M059J (cell line): ENCODE measurements around the gene BACH2. TPM values are rescaled to one million over a fixed set of nuclear protein-coding genes. Genes with fewer than 3 reads are reported as not detected.
"Not testable (repeated sequence)": the region's sequence is repeated elsewhere in the genome, so short reads cannot be mapped to it uniquely, and the experiment has no call there.

Experiments used
- DNase-seq: peaks from one replicate; pipeline ENCODE4 v3.0.0-alpha.2; 2012; ENCODE audit warnings: low read depth
- total RNA-seq: library from RNA; depleted of rRNA; stranded (reverse); fragments of >200 nt; shearing (Covaris generic); gene quantifications from 2 replicates; pipeline ENCODE4 v1.2.3, GENCODE V29; 2014

Gene BACH2
- total RNA-seq, 1 experiment from 2014 or later, result 0.17 TPM

- no peak for DNase-seq
These were observed 169.0 kb downstream of the BACH2 start for GRCh38 chr6:90127595-90127994.

GRCh38 chr6:90126839-90127238 lies 169.8 kb downstream of the BACH2 start:
- DNase-seq, result no peak

- no peak for DNase-seq
These were observed 170.5 kb downstream of the BACH2 start for GRCh38 chr6:90126181-90126580.

GRCh38 chr6:90124874-90125510 lies 171.7 kb downstream of the BACH2 start:
- no peak for DNase-seq

- DNase-seq, result peak; percentile 37
These were observed 172.8 kb downstream of the BACH2 start for GRCh38 chr6:90123831-90124230.

- DNase-seq, result peak; percentile 46
These were observed 174.7 kb downstream of the BACH2 start for GRCh38 chr6:90121982-90122381.

GRCh38 chr6:90120327-90120726 lies 176.3 kb downstream of the BACH2 start:
- DNase-seq, result no peak

- DNase-seq, result no peak
These were observed 177.0 kb downstream of the BACH2 start for GRCh38 chr6:90119618-90120017.

- no peak for DNase-seq
These were observed 178.1 kb downstream of the BACH2 start for GRCh38 chr6:90118581-90118980.

- no peak for DNase-seq
These were observed 178.6 kb downstream of the BACH2 start for GRCh38 chr6:90118069-90118468.

GRCh38 chr6:90116126-90116525 lies 180.5 kb downstream of the BACH2 start:
- DNase-seq, result not testable (repeated sequence)

GRCh38 chr6:90113389-90113788 lies 183.3 kb downstream of the BACH2 start:
- no peak for DNase-seq

- no peak for DNase-seq
These were observed 185.3 kb downstream of the BACH2 start for GRCh38 chr6:90111387-90111786.

- no peak for DNase-seq
These were observed 185.7 kb downstream of the BACH2 start for GRCh38 chr6:90110971-90111370.

GRCh38 chr6:90109141-90109540 lies 187.5 kb downstream of the BACH2 start:
- no peak for DNase-seq

GRCh38 chr6:90107771-90108282 lies 188.8 kb downstream of the BACH2 start:
- no peak for DNase-seq

- DNase-seq, result no peak
These were observed 189.3 kb downstream of the BACH2 start for GRCh38 chr6:90107371-90107770.

- no peak for DNase-seq
These were observed 190.2 kb downstream of the BACH2 start for GRCh38 chr6:90106449-90106848.

GRCh38 chr6:90105506-90106170 lies 191.0 kb downstream of the BACH2 start:
- no peak for DNase-seq

GRCh38 chr6:90103056-90103800 lies 193.4 kb downstream of the BACH2 start:
- no peak for DNase-seq

GRCh38 chr6:90101403-90101802 lies 195.2 kb downstream of the BACH2 start:
- no peak for DNase-seq

GRCh38 chr6:90100059-90100665 lies 196.5 kb downstream of the BACH2 start:
- no peak for DNase-seq
